ENCODE results near the gene CHST4. TPM values are rescaled to one million over a fixed set of nuclear protein-coding genes. Genes with fewer than 3 reads are reported as not detected.
A peak's percentile ranks its signal among the peaks of the same experiment; 100 is the strongest.
"Not testable (repeated sequence)": the region's sequence is repeated elsewhere in the genome, so short reads cannot be mapped to it uniquely, and the experiment has no call there.

The CHST4 gene
- total RNA-seq, 2 experiments from 2014 or later, result not detected

DNA sequence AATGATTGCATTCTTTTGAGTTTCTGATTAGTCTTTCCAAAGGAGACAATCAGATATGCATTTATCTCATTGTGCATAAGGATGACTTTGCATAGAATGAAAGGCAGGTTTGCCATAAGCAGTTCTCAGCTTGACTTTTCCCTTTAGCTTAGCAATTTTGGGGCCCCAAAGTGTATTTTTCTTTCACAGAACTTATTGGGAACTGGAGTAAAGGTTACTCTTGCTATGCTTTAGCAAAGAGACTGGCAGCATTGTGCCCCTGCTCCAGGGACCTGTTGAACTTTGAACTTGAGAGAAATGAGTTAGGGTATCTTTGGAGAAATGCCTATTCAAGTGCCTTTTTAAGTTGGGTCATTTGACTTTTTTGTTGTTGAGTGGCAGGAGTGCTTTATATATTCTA is 33.6 kb downstream of the CHST4 start:
- CTCF ChIA-PET, result no interaction called here
- DNase-seq, result no peak
- intact Hi-C loops (cut with micrococcal nuclease), result no loop called here
- Mint-ChIP-seq H3K36me3 (ENCODE audit: low read depth) (no peaks in the 10 kb centered on the region), H3K4me3 (no peak overlapping the region), H3K27me3 (ENCODE audit: low read depth) (no peaks in the 10 kb centered on the region), H3K4me1 (ENCODE audit: low read depth) (peaks cover 7% of the 10 kb centered on the region), H3K27ac (no peak overlapping the region), H3K9me3 (peaks cover 8% of the 10 kb centered on the region)

DNA sequence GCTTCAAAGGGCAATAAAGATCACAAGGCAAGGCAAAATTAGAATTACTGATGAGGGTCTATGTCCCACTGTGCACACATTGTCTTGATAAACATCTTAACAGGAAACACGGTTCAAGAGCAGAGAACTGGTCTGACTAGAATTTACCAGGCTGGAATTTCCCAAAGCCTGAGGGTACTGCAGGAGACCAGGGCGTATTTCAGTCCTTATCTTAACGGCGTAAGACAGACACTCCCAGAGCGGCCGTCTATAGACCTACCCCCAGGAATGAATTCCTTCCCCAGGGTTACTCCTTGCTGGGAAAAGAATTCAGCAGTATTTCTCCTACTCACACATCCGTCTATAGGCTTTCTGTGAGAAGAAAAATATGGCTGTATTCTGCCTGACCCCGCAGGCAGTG is 35.7 kb downstream of the CHST4 start:
- H3K27ac Mint-ChIP-seq; H3K9me3 Mint-ChIP-seq; DNase-seq; CTCF ChIA-PET; intact Hi-C loops (cut with micrococcal nuclease); H3K4me3 Mint-ChIP-seq; H3K36me3 Mint-ChIP-seq (ENCODE audit: low read depth); H3K27me3 Mint-ChIP-seq (ENCODE audit: low read depth): not testable (repeated sequence)
- peaks cover 15% of the 10 kb centered on the region for H3K4me1 Mint-ChIP-seq (ENCODE audit: low read depth)

DNA sequence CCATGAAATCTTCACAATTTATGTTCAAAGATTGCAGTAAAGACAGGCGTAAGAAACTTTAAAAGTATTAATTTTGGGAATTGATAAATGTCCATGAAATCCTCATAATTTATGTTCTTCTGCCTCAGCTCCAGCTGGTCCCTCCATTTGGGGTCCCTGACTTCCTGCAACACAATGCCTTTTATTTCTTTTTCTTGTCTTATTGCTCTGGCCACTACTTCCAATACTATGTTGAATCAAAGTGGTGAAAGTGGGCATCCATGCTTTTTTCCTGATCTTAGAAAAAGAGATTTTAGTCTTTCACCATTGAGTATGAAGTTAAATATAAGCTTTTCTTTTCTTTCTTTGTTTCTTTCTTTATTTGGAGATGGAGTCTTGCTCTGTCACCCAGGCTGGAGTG is 36.3 kb downstream of the CHST4 start:
- no peak for DNase-seq
- Mint-ChIP-seq H3K4me1 (ENCODE audit: low read depth) (peaks cover 15% of the 10 kb centered on the region), H3K4me3 (no peak overlapping the region), H3K27ac (no peak overlapping the region), H3K27me3 (ENCODE audit: low read depth) (no peaks in the 10 kb centered on the region), H3K9me3 (peaks cover 8% of the 10 kb centered on the region), H3K36me3 (ENCODE audit: low read depth) (no peaks in the 10 kb centered on the region)
- intact Hi-C loops (cut with micrococcal nuclease), result no loop called here
- CTCF ChIA-PET, result interaction anchor here (1.1 kb wide), 1 partner anchor 49 kb away, joined by 3 read pairs; no protein-coding TSS in a partner anchor

DNA sequence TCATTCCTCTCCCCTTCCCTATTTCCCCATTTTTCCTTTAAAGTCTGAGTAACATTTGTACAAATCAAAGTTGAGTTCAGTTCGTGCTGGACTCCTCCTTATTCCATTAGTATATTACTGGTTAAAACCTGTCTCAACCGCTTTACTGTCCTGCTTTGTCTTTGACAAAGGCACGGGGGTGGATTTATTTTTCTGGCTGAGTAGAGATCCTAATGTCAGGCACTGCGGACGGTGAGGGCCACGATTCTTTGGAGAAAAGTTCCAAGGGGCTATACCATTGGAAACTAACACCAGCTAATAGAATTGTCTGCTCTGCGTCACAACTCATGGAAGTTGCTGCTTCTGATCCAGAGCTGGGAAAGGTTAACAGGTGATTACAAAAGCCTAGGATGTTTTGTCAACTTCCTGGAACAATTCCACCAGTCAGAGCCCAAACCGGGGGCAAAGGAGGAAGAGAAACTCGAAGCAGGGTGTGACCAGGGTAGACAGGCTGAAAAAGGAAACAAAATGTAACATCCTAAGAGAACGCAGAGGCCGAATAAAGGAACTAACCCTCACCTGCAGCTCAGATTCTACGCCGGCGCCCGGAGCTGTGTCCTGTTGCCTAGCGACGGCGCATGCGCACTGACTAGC is 38.2 kb downstream of the CHST4 start:
- intact Hi-C loops (cut with micrococcal nuclease), result loop anchor here (2.0 kb wide), 1 partner anchor 276 kb away; the partner anchor contains the start of gene CMTR2
- CTCF ChIA-PET, result interaction anchor here (0.5 to 3.1 kb wide), 14 partner anchors 9 to 571 kb away, joined by 3 to 75 read pairs (median 4); no protein-coding TSS in a partner anchor
- DNase-seq, result no peak
- Mint-ChIP-seq H3K27ac (peak overlapping the region; percentile 88), H3K4me1 (ENCODE audit: low read depth) (peaks cover 15% of the 10 kb centered on the region), H3K9me3 (peaks cover 8% of the 10 kb centered on the region), H3K36me3 (ENCODE audit: low read depth) (no peaks in the 10 kb centered on the region), H3K27me3 (ENCODE audit: low read depth) (no peaks in the 10 kb centered on the region), H3K4me3 (peak overlapping the region; percentile 80)

DNA sequence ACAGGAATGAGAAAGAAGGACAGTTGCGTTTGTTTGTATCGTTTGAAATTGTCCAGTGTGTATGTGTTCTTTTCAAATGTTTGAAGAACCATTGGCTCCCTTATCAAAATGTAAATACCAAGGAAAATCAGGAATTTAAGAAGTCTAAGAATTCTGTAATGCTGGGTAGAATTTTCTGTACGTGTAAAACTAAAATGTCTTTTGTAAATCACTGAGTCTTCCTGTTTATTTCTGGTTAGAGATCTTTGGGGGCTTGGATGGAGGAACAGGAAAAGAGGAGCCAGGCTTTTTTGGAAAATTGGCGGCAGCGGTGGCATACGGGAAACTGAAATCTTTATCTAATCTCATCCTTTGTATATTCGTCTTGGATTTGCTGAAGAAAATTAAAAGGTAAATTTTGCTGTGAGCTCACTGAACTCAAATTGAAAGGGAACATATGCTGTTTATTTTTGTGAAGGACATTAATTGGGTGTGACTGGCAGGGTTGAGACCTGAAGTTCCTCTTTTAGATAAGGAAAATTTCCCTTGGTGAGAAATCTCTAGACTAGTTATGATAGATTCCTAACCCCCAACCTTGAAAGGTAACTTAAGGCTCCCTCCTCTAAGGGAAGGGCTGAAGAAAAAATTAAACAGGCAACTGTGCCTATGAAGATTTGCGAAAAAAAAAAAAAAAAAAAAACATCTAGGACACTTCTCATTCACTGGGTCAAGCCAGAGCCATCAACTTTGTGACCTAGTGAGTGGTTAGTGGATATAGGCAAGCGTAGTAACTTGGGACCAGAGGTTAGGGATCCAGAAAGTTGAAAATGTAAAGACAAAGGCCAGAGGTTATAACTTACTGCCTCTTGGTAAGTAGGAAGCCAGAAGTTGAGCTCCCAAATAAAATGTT is 39.8 kb downstream of the CHST4 start:
- no peaks in the 10 kb centered on the region for H3K36me3 Mint-ChIP-seq (ENCODE audit: low read depth)
- peak overlapping the region; percentile 80 for H3K4me3 Mint-ChIP-seq
- H3K4me1 Mint-ChIP-seq (ENCODE audit: low read depth), result peaks cover 15% of the 10 kb centered on the region
- intact Hi-C loops (cut with micrococcal nuclease), result loop anchor here (1.0 to 5.0 kb wide), 10 partner anchors 45 to 765 kb away; partner anchors contain the start of genes CMTR2, DHODH, DHX38 and IST1
- peak overlapping the region; percentile 88 for H3K27ac Mint-ChIP-seq
- peaks cover 8% of the 10 kb centered on the region for H3K9me3 Mint-ChIP-seq
- no peak for DNase-seq
- H3K27me3 Mint-ChIP-seq (ENCODE audit: low read depth), result no peaks in the 10 kb centered on the region
- CTCF ChIA-PET, result interaction anchor here (0.5 to 3.1 kb wide), 11 partner anchors 7 to 395 kb away, joined by 3 to 75 read pairs (median 4); no protein-coding TSS in a partner anchor

DNA sequence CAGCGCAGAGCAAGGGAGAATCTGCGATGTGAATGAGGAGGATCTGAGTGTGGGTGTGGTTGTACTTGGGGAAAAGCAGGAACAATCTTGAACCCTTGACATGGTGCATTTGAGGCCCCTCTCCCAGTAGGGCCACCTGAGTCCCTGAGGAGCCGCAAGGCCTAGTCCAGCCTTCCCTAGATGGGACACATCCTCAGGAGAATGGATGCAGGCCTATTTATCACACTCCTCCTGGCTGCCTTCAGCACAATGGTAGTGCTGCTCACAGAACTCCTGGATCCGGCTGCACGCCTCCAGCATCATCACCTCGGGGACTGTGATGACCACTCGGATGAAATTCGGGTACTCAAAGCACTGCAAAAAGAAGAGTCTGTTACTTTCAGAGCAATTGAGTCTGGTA is 41.7 kb downstream of the CHST4 start:
- no peaks in the 10 kb centered on the region for H3K27me3 Mint-ChIP-seq (ENCODE audit: low read depth)
- no peak overlapping the region for H3K27ac Mint-ChIP-seq
- intact Hi-C loops (cut with micrococcal nuclease), result loop anchor here (5.0 kb wide), 1 partner anchor 314 kb away; the partner anchor contains the start of gene ZNF821
- CTCF ChIA-PET, result interaction anchor here (0.6 kb wide), 1 partner anchor 129 kb away, joined by 3 read pairs; no protein-coding TSS in a partner anchor
- H3K9me3 Mint-ChIP-seq, result no peaks in the 10 kb centered on the region
- DNase-seq, result no peak
- no peaks in the 10 kb centered on the region for H3K36me3 Mint-ChIP-seq (ENCODE audit: low read depth)
- peaks cover 15% of the 10 kb centered on the region for H3K4me1 Mint-ChIP-seq (ENCODE audit: low read depth)
- no peak overlapping the region for H3K4me3 Mint-ChIP-seq

DNA sequence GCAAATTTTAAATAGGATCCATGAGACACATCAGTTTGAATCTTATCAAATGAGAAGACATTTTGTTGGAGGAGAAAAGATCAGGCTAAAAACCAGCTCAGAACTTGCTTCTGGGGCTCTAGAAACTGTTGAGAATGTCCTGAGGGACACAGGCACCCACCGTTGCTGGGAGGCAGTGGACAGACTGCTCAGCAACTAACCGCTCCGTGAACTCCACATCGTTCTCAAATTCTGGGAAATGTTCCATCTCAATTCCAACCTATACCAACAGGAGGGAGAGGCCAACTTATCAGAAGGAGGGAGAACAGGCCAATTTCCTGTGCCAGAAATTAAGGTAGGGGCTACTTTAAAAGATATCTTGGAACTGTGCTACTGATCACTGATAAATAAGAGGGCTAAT is 42.3 kb downstream of the CHST4 start:
- intact Hi-C loops (cut with micrococcal nuclease), result loop anchor here (5.0 kb wide), 1 partner anchor 314 kb away; the partner anchor contains the start of gene ZNF821
- Mint-ChIP-seq H3K4me3 (no peak overlapping the region), H3K9me3 (no peaks in the 10 kb centered on the region), H3K27me3 (ENCODE audit: low read depth) (no peaks in the 10 kb centered on the region), H3K27ac (no peak overlapping the region), H3K4me1 (ENCODE audit: low read depth) (peaks cover 15% of the 10 kb centered on the region), H3K36me3 (ENCODE audit: low read depth) (no peaks in the 10 kb centered on the region)
- DNase-seq, result no peak
- CTCF ChIA-PET, result interaction anchor here (2.4 kb wide), 1 partner anchor 42 kb away, joined by 11 read pairs; no protein-coding TSS in a partner anchor

DNA sequence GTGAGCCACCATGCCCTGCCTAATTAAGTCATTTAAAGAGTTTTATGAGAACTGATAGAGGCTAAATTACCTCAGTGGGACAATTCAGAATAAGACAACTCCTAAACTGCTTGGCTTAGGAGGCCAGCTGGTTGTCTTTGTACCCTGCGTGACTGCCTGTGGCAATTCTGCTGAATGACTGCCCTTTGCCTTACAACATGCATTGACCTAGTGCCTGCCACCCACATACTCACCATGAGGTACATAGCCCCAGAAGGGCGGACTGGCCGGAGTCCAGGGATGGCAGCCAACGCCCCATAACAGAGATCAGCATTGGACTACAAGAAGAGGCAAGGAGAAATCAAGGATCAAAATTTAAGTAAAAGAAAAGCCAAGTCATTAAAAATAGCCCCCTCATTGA is 43.4 kb downstream of the CHST4 start:
- H3K36me3 Mint-ChIP-seq (ENCODE audit: low read depth), result no peaks in the 10 kb centered on the region
- intact Hi-C loops (cut with micrococcal nuclease), result loop anchor here (5.0 kb wide), 1 partner anchor 313 kb away; the partner anchor contains the start of gene ZNF821
- H3K4me1 Mint-ChIP-seq (ENCODE audit: low read depth), result peaks cover 9% of the 10 kb centered on the region
- no peak for DNase-seq
- no peak overlapping the region for H3K4me3 Mint-ChIP-seq
- H3K27ac Mint-ChIP-seq, result no peak overlapping the region
- no peaks in the 10 kb centered on the region for H3K9me3 Mint-ChIP-seq
- CTCF ChIA-PET, result interaction anchor here (2.4 kb wide), 1 partner anchor 41 kb away, joined by 11 read pairs; no protein-coding TSS in a partner anchor
- no peaks in the 10 kb centered on the region for H3K27me3 Mint-ChIP-seq (ENCODE audit: low read depth)

DNA sequence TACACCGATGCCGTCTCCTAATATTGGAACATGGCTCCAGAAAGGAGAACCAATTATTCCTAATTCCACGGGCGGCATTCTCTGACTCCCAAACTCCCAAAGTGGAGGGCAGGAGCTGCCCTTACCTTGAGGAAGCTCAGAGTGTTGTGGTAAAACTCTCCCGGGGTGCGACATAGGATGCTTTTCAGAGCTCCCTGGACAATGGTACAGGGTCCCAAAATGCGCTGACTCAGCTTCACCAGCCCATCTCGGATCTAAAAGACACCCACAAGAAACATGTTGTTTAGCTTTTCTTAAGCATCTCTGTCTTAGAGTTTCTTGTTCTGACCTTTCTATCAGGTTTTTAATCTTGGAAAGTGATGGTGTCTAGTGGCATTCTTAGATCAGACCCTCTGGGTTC is 43.9 kb downstream of the CHST4 start:
- no peaks in the 10 kb centered on the region for H3K27me3 Mint-ChIP-seq (ENCODE audit: low read depth)
- no peak for DNase-seq
- H3K36me3 Mint-ChIP-seq (ENCODE audit: low read depth), result no peaks in the 10 kb centered on the region
- H3K4me1 Mint-ChIP-seq (ENCODE audit: low read depth), result peaks cover 9% of the 10 kb centered on the region
- no peaks in the 10 kb centered on the region for H3K9me3 Mint-ChIP-seq
- intact Hi-C loops (cut with micrococcal nuclease), result no loop called here
- CTCF ChIA-PET, result interaction anchor here (2.4 kb wide), 1 partner anchor 41 kb away, joined by 11 read pairs; no protein-coding TSS in a partner anchor
- H3K4me3 Mint-ChIP-seq, result no peak overlapping the region
- H3K27ac Mint-ChIP-seq, result no peak overlapping the region

DNA sequence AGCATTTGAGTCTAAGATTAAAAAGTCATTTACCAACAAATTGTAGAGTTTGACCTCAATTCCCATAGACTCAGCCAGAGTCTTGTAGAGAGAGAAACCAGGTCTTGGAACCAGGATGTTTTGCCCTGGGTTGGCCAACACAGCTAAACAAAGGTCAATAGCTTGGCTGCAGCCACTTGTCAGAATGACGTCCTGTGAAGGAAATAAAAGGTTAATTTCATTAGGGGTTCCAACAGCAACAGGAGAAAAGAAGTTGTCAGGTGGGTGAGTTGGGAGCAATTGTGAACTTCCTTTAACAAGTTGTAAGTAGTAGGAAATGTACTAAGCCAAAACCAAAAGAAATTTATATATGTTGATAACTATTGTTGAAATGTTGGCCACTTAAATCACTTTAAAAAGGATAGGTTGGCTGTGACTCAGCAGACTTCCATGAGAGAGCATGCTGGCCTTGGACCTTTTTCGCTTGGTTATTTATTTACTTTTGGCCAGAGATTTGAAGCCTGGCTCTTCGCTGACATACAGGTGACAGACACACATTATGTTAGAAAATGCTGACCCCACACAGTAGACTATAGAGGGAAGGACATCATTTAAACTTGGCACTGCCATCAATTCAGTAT is 46.4 kb downstream of the CHST4 start:
- intact Hi-C loops (cut with micrococcal nuclease), result no loop called here
- H3K4me1 Mint-ChIP-seq (ENCODE audit: low read depth), result no peaks in the 10 kb centered on the region
- no peaks in the 10 kb centered on the region for H3K27me3 Mint-ChIP-seq (ENCODE audit: low read depth)

DNA sequence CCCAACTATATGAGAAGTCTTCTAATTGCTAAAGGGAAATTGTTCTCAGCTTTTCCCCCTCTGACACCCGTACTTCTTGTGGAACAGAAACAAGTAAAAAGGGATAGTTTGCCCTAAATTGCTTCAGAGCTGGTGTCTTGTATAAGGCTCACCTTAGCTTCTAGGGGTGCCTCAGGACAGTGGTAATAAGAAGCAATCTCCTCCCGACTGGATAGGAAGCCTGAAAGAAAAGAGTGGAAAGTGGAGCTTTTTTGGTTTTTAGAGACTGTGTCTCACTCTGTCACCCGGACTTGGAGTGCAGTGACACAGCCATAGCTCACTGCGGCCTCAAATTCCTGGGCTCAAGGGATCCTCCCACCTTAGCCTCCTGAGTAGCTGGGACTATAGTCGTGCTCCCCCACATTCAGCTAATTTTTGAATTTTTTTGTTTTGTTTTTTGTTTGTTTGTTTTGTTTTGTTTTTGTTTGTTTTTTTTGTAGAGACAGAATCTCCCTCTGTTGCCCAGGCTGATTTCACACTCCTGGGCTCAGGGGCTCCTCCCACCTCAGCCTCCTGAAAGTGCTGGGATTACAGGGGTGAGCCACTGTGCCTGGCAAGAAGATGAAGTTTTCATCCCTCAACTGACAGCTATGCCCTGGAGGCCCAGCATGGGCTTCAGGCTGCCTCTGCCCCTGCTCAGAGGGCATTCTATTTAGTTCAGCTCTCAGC is 47.3 kb downstream of the CHST4 start:
- no peaks in the 10 kb centered on the region for H3K4me1 Mint-ChIP-seq (ENCODE audit: low read depth)
- no peak overlapping the region for H3K27ac Mint-ChIP-seq
- no peaks in the 10 kb centered on the region for H3K27me3 Mint-ChIP-seq (ENCODE audit: low read depth)
- no peak overlapping the region for H3K4me3 Mint-ChIP-seq
- DNase-seq, result no peak
- intact Hi-C loops (cut with micrococcal nuclease), result no loop called here
- no peaks in the 10 kb centered on the region for H3K36me3 Mint-ChIP-seq (ENCODE audit: low read depth)
- H3K9me3 Mint-ChIP-seq, result no peaks in the 10 kb centered on the region
- CTCF ChIA-PET, result interaction anchor here (0.7 to 1.8 kb wide), 3 partner anchors 8 to 37 kb away, joined by 3 to 7 read pairs (median 3); no protein-coding TSS in a partner anchor

More for the DNA sequence above, 46.4 kb downstream of the CHST4 start:
- DNase-seq, result no peak
- Mint-ChIP-seq H3K27ac (no peak overlapping the region), H3K4me3 (no peak overlapping the region), H3K9me3 (no peaks in the 10 kb centered on the region), H3K36me3 (ENCODE audit: low read depth) (no peaks in the 10 kb centered on the region)
- CTCF ChIA-PET, result interaction anchor here (0.6 to 1.8 kb wide), 4 partner anchors 7 to 308 kb away, joined by 3 to 7 read pairs (median 4); no protein-coding TSS in a partner anchor
